ENCODE results near the gene HOXB6.

The HOXB6 gene

DNA sequence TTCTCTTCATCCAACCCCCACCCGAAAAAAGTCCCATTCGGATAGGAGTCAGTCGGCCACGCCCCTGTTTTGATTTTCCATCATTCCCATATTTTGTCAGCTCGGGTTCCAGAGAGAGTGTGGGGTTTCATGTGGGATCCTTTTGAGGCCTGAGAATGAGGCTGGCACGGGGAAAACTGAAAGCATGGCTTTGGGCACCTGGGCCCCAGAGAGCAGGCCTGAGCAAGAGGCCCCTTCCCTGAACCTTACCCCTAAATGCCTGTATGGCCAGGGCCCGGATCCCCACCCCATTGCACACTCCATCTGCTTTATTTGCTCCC is 22.1 kb downstream of the HOXB6 start:
- Histone ChIP-seq H3K4me2 (ENCODE audit: low read length) (no peak overlapping the region), H2AK5ac (ENCODE audit: low read length) (no peak overlapping the region), H3K4me1 (ENCODE audit: control insufficient read depth, low read depth, low read length) (peaks cover 1% of the 10 kb centered on the region), H3K23ac (ENCODE audit: low read length) (no peak overlapping the region), H3K27me3 (ENCODE audit: insufficient read depth, low read length, poor library complexity) (peaks cover 90% of the 10 kb centered on the region), H3K4ac (ENCODE audit: low read depth, low read length) (no peak overlapping the region), H3K9ac (ENCODE audit: low read length) (no peak overlapping the region), H4K8ac (ENCODE audit: low read depth, low read length) (no peak overlapping the region), H3K79me2 (ENCODE audit: control insufficient read depth, insufficient read depth, low read length) (no peaks in the 10 kb centered on the region), H3K4me3 (ENCODE audit: low read length) (no peak overlapping the region), H2BK15ac (replicated peaks; ENCODE audit: low read depth) (no peak overlapping the region), H3K27ac (ENCODE audit: low read depth, low read length) (no peak overlapping the region), H2BK120ac (ENCODE audit: low read depth, low read length) (no peak overlapping the region), H4K5ac (ENCODE audit: low read length) (no peak overlapping the region), H3K79me1 (ENCODE audit: low read length) (no peaks in the 10 kb centered on the region), H2BK5ac (ENCODE audit: low read length) (no peak overlapping the region), H3K36me3 (ENCODE audit: control insufficient read depth, insufficient read depth, low read length) (no peaks in the 10 kb centered on the region), H3K18ac (ENCODE audit: low read length) (no peak overlapping the region), H3K56ac (ENCODE audit: low read length) (no peak overlapping the region)
- DNase-seq: no peak
- no CpG with 5 or more reads among the region's 7 CpGs for WGBS (ENCODE audit: extremely low coverage, insufficient coverage, low lambda C conversion rate)

DNA sequence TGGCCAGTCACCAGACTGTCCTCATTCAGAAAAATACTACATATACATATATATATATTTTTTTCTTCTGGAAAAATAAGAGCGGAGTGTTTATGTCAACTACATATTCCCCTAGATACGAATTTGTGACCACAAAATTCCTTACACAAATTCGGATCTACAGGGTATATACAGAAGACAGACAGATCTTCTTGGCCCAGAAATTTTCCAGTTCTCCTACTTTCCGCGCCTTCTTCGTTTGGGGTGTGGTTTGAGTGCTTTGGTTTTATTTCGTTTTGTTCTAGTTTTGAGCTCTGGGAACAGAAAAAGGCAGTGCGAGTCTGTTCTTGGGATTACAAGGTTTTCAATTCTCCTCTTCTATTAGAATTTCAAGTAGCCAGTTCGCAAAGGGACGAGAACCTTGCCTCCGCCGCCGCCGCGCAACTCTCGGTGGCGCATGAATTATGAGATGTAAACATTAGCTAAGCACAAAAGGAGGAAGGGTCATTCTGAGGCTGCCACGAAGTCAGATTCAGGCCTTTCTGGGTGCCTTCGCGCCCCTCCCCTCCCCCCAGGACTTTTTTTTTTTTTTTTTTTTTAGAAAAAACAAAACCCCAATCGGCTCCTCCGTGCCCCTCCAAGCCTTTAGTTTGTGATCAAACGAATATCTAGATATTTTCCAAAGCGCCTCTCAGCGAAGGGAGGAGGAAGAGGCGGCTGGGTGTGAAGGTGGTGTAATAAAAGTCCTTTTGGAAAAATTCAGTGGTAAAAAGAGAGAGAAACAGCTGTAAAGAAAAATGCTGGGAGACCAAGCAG is 24.8 kb downstream of the HOXB6 start:
- Histone ChIP-seq H4K8ac (ENCODE audit: low read depth, low read length) (no peak overlapping the region), H3K36me3 (ENCODE audit: control insufficient read depth, insufficient read depth, low read length) (no peaks in the 10 kb centered on the region), H3K56ac (ENCODE audit: low read length) (no peak overlapping the region), H3K18ac (ENCODE audit: low read length) (no peak overlapping the region), H2BK15ac (replicated peaks; ENCODE audit: low read depth) (no peak overlapping the region), H2BK120ac (ENCODE audit: low read depth, low read length) (no peak overlapping the region), H4K5ac (ENCODE audit: low read length) (no peak overlapping the region), H3K79me2 (ENCODE audit: control insufficient read depth, insufficient read depth, low read length) (no peaks in the 10 kb centered on the region), H3K27ac (ENCODE audit: low read depth, low read length) (no peak overlapping the region), H3K79me1 (ENCODE audit: low read length) (no peaks in the 10 kb centered on the region), H3K4ac (ENCODE audit: low read depth, low read length) (no peak overlapping the region), H3K23ac (ENCODE audit: low read length) (no peak overlapping the region), H3K27me3 (ENCODE audit: insufficient read depth, low read length, poor library complexity) (peaks cover 90% of the 10 kb centered on the region), H2BK5ac (ENCODE audit: low read length) (no peak overlapping the region), H3K4me1 (ENCODE audit: control insufficient read depth, low read depth, low read length) (peaks cover 1% of the 10 kb centered on the region), H2AK5ac (ENCODE audit: low read length) (no peak overlapping the region), H3K4me3 (ENCODE audit: low read length) (no peak overlapping the region), H3K4me2 (ENCODE audit: low read length) (no peak overlapping the region), H3K9ac (ENCODE audit: low read length) (no peak overlapping the region)
- DNase-seq: no peak
- no CpG with 5 or more reads among the region's 26 CpGs for WGBS (ENCODE audit: extremely low coverage, insufficient coverage, low lambda C conversion rate)

DNA sequence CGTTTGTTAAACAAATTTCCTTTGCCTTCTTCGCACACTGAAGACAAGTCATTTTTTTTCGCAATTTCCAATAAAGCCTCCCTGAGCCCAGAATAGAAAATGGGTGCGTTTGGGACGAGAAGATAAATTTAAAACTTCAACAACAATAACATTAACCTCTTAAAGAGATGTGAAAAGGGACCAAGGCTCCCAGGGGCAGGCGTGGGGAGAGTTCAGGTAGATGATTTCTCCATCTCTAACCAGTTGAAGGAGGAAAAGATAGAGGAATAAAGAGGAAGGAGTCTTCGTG is 25.4 kb downstream of the HOXB6 start:
- Histone ChIP-seq H3K4me3 (ENCODE audit: low read length) (no peak overlapping the region), H3K79me1 (ENCODE audit: low read length) (no peaks in the 10 kb centered on the region)

DNA sequence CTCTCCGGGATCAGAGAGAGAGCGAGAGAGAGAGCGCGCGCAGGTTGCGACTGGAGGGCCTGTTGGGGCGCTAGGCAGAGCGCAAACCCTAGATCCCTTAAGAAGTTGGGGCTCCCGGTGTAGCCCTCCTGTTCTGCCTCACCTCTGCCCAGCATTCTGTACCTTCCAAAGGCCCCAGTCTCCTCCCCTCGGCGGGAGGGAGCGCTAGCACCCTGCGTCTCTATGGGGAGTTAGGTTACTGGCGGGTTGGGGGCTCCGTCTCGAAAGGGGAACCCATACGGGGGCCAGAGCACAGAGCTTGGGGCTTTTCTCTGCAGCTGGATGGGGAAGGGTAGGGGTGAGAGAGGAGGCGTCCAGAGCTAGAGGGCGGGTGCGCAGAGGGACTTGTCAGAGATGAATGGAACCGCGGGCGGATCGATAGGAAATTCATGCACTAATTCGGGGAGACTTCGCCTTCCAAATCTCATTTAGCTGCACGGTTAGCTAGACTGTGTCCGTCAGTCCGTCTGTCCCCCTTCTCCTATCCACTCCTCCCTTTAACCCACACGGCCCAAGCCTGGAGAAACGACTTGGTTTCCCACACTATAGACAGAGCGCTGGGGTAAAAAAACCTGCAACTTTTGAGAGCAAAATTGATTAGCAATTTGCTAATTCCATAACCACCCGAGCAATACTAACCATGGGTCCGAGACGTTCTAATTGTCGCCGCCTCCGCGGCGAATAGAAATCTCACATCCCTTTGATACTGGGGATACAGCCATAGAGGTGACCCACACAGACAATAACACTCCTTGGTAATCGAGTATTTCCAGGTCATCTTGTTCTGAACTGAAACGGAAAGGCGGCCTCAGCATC is 25.9 kb downstream of the HOXB6 start:
- Histone ChIP-seq H2AK5ac (ENCODE audit: low read length) (no peak overlapping the region), H3K56ac (ENCODE audit: low read length) (no peak overlapping the region), H3K4ac (ENCODE audit: low read depth, low read length) (no peak overlapping the region), H3K27me3 (ENCODE audit: insufficient read depth, low read length, poor library complexity) (peaks cover 90% of the 10 kb centered on the region), H3K36me3 (ENCODE audit: control insufficient read depth, insufficient read depth, low read length) (no peaks in the 10 kb centered on the region), H3K18ac (ENCODE audit: low read length) (no peak overlapping the region), H3K9ac (ENCODE audit: low read length) (no peak overlapping the region), H3K79me1 (ENCODE audit: low read length) (no peaks in the 10 kb centered on the region), H3K4me2 (ENCODE audit: low read length) (peak overlapping the region; percentile 59), H2BK5ac (ENCODE audit: low read length) (no peak overlapping the region), H3K27ac (ENCODE audit: low read depth, low read length) (no peak overlapping the region), H2BK15ac (replicated peaks; ENCODE audit: low read depth) (no peak overlapping the region), H3K4me1 (ENCODE audit: control insufficient read depth, low read depth, low read length) (peaks cover 1% of the 10 kb centered on the region), H2BK120ac (ENCODE audit: low read depth, low read length) (no peak overlapping the region), H3K79me2 (ENCODE audit: control insufficient read depth, insufficient read depth, low read length) (no peaks in the 10 kb centered on the region), H4K8ac (ENCODE audit: low read depth, low read length) (no peak overlapping the region), H4K5ac (ENCODE audit: low read length) (no peak overlapping the region), H3K4me3 (ENCODE audit: low read length) (no peak overlapping the region), H3K23ac (ENCODE audit: low read length) (no peak overlapping the region)
- WGBS (ENCODE audit: extremely low coverage, insufficient coverage, low lambda C conversion rate): no CpG with 5 or more reads among the region's 43 CpGs
- no peak for DNase-seq

More for the DNA sequence above, 25.4 kb downstream of the HOXB6 start:
- Histone ChIP-seq H3K23ac (ENCODE audit: low read length) (no peak overlapping the region), H4K5ac (ENCODE audit: low read length) (no peak overlapping the region), H3K4ac (ENCODE audit: low read depth, low read length) (no peak overlapping the region), H3K27me3 (ENCODE audit: insufficient read depth, low read length, poor library complexity) (peaks cover 91% of the 10 kb centered on the region), H3K4me2 (ENCODE audit: low read length) (no peak overlapping the region), H2BK15ac (replicated peaks; ENCODE audit: low read depth) (no peak overlapping the region), H2BK5ac (ENCODE audit: low read length) (no peak overlapping the region), H2AK5ac (ENCODE audit: low read length) (no peak overlapping the region), H3K18ac (ENCODE audit: low read length) (no peak overlapping the region), H2BK120ac (ENCODE audit: low read depth, low read length) (no peak overlapping the region), H4K8ac (ENCODE audit: low read depth, low read length) (no peak overlapping the region), H3K4me1 (ENCODE audit: control insufficient read depth, low read depth, low read length) (peaks cover 1% of the 10 kb centered on the region), H3K79me2 (ENCODE audit: control insufficient read depth, insufficient read depth, low read length) (no peaks in the 10 kb centered on the region), H3K9ac (ENCODE audit: low read length) (no peak overlapping the region), H3K36me3 (ENCODE audit: control insufficient read depth, insufficient read depth, low read length) (no peaks in the 10 kb centered on the region), H3K56ac (ENCODE audit: low read length) (no peak overlapping the region), H3K27ac (ENCODE audit: low read depth, low read length) (no peak overlapping the region)
- no peak for DNase-seq
- WGBS (ENCODE audit: extremely low coverage, insufficient coverage, low lambda C conversion rate): no CpG with 5 or more reads among the region's 7 CpGs

DNA sequence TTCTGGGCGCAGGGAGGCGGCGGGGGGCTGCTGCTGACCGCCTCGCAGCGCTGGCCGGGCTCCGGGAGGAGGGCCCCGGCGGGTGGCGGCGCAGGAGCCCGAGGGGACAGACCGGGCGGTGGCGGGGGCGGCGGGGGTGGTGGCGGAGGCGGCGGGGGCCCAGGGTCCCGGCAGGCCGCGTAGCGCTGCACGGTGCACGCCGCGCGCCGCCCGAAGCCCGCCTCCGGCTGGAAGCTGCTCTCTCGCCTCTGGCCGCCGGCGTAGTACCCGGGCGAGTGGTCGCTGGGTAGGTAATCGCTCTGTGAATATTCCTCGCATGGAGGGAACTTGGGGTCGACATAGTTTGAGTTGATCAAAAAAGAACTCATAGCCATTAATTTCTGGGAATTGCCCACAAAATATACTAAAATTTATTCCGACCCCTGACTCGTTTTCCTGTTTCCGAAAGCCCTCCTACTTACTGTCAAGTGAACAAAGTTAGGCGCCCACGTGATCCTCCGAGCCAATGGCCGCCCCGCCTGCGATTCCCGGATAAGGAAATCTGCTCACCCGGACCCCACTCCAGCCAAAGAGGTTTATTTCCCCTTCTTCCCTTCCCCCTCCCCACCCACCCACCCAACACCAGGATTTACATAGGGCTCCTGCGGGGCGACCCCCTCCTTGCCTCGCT is 26.7 kb downstream of the HOXB6 start, which contains the start of gene HOXB4:
TSS of gene HOXB4 (minus strand) at position 405 of the 670 bp plus-strand sequence. CDS start at position 374, 31 bp downstream.
- no peak within 1 kb of the TSS for H3K18ac ChIP-seq (ENCODE audit: low read length)
- H3K79me2 ChIP-seq (ENCODE audit: control insufficient read depth, insufficient read depth, low read length): no peaks in the 10 kb centered on the region
- H3K4me3 ChIP-seq (ENCODE audit: low read length): no peak within 1 kb of the TSS
- no CpG with 5 or more reads among the region's 58 CpGs for WGBS (ENCODE audit: extremely low coverage, insufficient coverage, low lambda C conversion rate)
- H3K36me3 ChIP-seq (ENCODE audit: control insufficient read depth, insufficient read depth, low read length): no peaks in the 10 kb centered on the region
- peaks cover 1% of the 10 kb centered on the region for H3K4me1 ChIP-seq (ENCODE audit: control insufficient read depth, low read depth, low read length)
- H3K9ac ChIP-seq (ENCODE audit: low read length): no peak within 1 kb of the TSS
- H2AK5ac ChIP-seq (ENCODE audit: low read length): no peak within 1 kb of the TSS
- H2BK15ac ChIP-seq (replicated peaks; ENCODE audit: low read depth): no peak within 1 kb of the TSS
- no peak within 1 kb of the TSS for H2BK120ac ChIP-seq (ENCODE audit: low read depth, low read length)
- no peak within 1 kb of the TSS for H4K5ac ChIP-seq (ENCODE audit: low read length)
- H3K27ac ChIP-seq (ENCODE audit: low read depth, low read length): no peak within 1 kb of the TSS
- DNase-seq: peak; percentile 75
- H3K79me1 ChIP-seq (ENCODE audit: low read length): no peaks in the 10 kb centered on the region
- H3K23ac ChIP-seq (ENCODE audit: low read length): no peak within 1 kb of the TSS
- no peak within 1 kb of the TSS for H2BK5ac ChIP-seq (ENCODE audit: low read length)
- no peak within 1 kb of the TSS for H4K8ac ChIP-seq (ENCODE audit: low read depth, low read length)
- H3K4me2 ChIP-seq (ENCODE audit: low read length): peak within 1 kb of the TSS; percentile 79
- H3K56ac ChIP-seq (ENCODE audit: low read length): no peak within 1 kb of the TSS
- H3K27me3 ChIP-seq (ENCODE audit: insufficient read depth, low read length, poor library complexity): peaks cover 90% of the 10 kb centered on the region
- H3K4ac ChIP-seq (ENCODE audit: low read depth, low read length): no peak within 1 kb of the TSS

Measured in mesendoderm (in vitro differentiated cells).